ENCODE data around the gene ZNF90. TPM values are rescaled to one million over a fixed set of nuclear protein-coding genes. Genes with fewer than 3 reads are reported as not detected.

ZNF90 gene
- total RNA-seq, 1 donor from 2014 or later = 27.3 TPM

DNA sequence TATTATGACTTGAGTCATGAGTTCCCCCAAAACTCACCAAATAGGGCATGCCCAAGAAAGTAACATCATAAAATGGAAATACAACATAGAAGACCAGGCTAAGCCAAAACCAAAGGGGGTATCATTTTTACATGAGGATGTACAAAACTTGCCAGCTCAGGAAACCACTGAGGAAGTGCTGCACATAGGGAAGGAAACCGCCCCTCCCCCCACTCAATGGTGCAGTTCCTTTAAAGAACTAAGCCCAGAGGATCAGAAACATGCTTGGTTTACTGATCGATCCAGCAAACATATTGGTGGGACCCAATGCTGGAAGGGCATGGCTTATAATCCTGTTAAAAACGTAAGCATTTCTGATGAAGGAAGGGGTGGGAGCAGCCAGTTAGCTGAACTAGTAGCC, 85.0 kb downstream of the ZNF90 start:
- TF ChIP-seq, protein P1, sequence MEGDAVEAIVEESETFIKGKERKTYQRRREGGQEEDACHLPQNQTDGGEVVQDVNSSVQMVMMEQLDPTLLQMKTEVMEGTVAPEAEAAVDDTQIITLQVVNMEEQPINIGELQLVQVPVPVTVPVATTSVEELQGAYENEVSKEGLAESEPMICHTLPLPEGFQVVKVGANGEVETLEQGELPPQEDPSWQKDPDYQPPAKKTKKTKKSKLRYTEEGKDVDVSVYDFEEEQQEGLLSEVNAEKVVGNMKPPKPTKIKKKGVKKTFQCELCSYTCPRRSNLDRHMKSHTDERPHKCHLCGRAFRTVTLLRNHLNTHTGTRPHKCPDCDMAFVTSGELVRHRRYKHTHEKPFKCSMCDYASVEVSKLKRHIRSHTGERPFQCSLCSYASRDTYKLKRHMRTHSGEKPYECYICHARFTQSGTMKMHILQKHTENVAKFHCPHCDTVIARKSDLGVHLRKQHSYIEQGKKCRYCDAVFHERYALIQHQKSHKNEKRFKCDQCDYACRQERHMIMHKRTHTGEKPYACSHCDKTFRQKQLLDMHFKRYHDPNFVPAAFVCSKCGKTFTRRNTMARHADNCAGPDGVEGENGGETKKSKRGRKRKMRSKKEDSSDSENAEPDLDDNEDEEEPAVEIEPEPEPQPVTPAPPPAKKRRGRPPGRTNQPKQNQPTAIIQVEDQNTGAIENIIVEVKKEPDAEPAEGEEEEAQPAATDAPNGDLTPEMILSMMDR (conservative IDR thresholded peaks at IDR 0.05) = no peak
- H3K4me3 Mint-ChIP-seq = no peak overlapping the region
- no peak for DNase-seq (ENCODE audit: low read depth, low spot score)
- H3K27me3 Mint-ChIP-seq (ENCODE audit: low read depth) = no peaks in the 10 kb centered on the region
- peaks cover 7% of the 10 kb centered on the region for H3K9me3 Mint-ChIP-seq
- H3K36me3 Mint-ChIP-seq (ENCODE audit: low read depth) = peaks cover 5% of the 10 kb centered on the region
- peaks cover 11% of the 10 kb centered on the region for H3K4me1 Mint-ChIP-seq
- no peak overlapping the region for H3K27ac Mint-ChIP-seq (ENCODE audit: unreplicated experiment)

DNA sequence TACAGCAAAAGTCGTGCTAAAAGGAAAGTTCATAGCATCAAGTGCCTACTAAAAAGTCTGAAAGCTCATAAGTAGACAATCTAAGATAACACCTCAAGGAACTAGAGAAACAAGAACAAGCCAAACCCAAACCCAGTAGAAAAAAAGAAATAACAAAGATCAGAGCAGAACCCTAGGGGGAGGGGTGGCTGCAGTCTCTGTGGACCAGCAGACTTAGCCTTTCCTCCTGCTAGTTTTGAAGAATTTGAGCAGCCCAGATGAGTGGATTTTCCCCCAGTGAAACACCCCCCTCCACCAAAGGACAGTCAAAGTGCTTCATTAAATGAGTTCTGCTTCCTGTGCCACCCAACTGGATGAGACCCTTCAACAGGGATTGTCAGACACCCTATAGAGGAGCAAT, 86.7 kb downstream of the ZNF90 start:
- Mint-ChIP-seq H3K27me3 (ENCODE audit: low read depth) (no peaks in the 10 kb centered on the region), H3K9me3 (peaks cover 5% of the 10 kb centered on the region), H3K4me3 (peak overlapping the region; percentile 41), H3K4me1 (peaks cover 13% of the 10 kb centered on the region), H3K36me3 (ENCODE audit: low read depth) (peaks cover 12% of the 10 kb centered on the region), H3K27ac (ENCODE audit: unreplicated experiment) (no peak overlapping the region)
- no peak for DNase-seq (ENCODE audit: low read depth, low spot score)
- TF ChIP-seq, protein P1 (conservative IDR thresholded peaks at IDR 0.05) = no peak

DNA sequence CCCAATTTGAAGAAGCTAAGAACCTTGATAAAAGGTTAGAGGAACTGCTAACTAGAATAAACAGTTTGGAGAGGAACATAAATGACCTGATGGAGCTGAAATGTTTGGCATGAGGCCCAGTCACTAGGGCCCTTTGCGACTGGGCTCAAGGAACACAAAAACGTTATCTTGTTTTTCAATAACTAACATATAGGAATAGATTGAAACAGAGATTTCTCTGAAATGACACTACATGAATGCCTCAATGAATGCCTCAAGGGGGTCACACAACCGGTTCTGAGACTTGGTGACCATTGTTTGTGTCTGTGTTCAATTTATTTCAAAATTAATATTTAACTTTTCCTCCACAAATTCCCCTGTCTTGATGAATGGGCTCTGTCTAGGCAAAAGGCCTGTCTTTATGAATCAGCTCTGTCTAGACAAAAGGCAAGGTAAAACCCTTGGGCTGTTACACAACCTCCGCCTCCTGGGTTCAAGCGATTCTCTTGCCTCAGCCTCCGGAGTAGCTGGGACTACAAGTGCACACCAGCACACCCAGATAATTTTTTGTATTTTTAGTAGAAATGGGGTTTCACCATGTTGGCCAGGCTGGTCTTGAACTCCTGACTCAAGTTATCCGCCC, 88.3 kb downstream of the ZNF90 start:
- H3K27ac Mint-ChIP-seq (ENCODE audit: unreplicated experiment) = peak overlapping the region; percentile 81
- peaks cover 22% of the 10 kb centered on the region for H3K36me3 Mint-ChIP-seq (ENCODE audit: low read depth)
- TF ChIP-seq, protein P1 (conservative IDR thresholded peaks at IDR 0.05) = no peak
- H3K4me3 Mint-ChIP-seq = no peak overlapping the region
- DNase-seq (ENCODE audit: low read depth, low spot score) = no peak
- peaks cover 21% of the 10 kb centered on the region for H3K4me1 Mint-ChIP-seq
- H3K27me3 Mint-ChIP-seq (ENCODE audit: low read depth) = no peaks in the 10 kb centered on the region
- peaks cover 11% of the 10 kb centered on the region for H3K9me3 Mint-ChIP-seq

DNA sequence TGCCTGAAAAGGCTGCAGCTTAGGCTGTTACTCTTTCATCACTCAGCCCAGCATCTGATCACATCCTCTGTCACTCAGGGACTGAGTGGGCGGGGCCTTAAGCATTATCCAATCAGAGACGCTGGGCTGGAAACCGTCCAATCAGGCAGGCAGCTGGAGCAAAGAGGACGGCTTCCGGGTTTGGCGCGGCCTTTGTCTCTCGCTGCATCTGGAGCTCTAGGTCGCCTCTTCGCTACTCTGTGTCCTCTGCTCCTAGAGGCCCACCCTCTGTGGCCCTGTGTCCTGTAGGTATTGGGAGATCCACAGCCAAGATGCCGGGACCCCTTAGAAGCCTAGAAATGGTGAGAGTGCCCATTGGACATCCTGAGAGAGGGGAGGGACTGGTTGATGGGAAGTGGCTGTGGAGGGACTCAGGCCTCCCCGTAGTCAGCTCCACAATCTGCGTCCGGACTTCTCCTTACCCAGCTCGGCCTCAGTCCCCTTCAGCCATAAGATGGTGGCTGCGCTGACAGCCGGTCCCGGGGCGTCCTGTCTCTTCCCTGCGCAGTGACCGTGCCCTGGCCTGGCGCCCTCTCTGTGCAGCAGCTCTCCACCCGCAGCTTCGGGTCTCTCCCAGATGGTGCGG, 89.3 kb downstream of the ZNF90 start, which contains the start of gene ZNF486:
Gene ZNF486 (plus strand): TSS at position 195 of the 625 bp plus-strand sequence. CDS start 117 bp downstream, at position 312.
- TF ChIP-seq, protein P1 (conservative IDR thresholded peaks at IDR 0.05) = no peak
- peaks cover 26% of the 10 kb centered on the region for H3K4me1 Mint-ChIP-seq
- peaks cover 11% of the 10 kb centered on the region for H3K9me3 Mint-ChIP-seq
- peak within 1 kb of the TSS; percentile 100 for H3K4me3 Mint-ChIP-seq
- DNase-seq (ENCODE audit: low read depth, low spot score) = peak; percentile 93
- peaks cover 32% of the 10 kb centered on the region for H3K36me3 Mint-ChIP-seq (ENCODE audit: low read depth)
- H3K27me3 Mint-ChIP-seq (ENCODE audit: low read depth) = no peaks in the 10 kb centered on the region
- H3K27ac Mint-ChIP-seq (ENCODE audit: unreplicated experiment) = peak within 1 kb of the TSS; percentile 100

DNA sequence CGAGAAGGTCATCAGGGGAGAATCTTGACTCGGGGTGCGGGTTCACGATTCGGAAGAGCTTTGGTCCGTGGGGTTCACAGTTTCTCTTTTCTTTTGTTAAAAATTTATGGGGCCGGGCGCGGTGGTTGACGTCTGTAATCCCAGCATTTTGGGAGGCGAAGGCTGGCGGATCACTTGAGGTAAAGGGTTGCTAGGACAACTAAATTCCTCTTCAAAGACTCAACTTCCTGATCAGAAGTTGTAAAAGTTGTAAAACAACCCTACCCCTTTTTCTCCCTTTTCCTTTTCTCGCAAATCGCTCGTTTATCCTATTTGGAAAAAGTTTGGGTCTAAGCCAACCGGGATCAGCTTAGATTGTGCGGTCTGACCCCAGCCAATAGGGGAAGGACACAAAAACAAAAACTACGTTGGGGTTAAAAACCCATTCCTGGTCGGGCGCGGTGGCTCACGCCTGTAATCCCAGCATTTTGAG, 89.9 kb downstream of the ZNF90 start:
- H3K36me3 Mint-ChIP-seq (ENCODE audit: low read depth) = peaks cover 34% of the 10 kb centered on the region
- DNase-seq (ENCODE audit: low read depth, low spot score) = no peak
- H3K9me3 Mint-ChIP-seq = peaks cover 11% of the 10 kb centered on the region
- H3K27me3 Mint-ChIP-seq (ENCODE audit: low read depth) = no peaks in the 10 kb centered on the region
- peak overlapping the region; percentile 100 for H3K4me3 Mint-ChIP-seq
- H3K4me1 Mint-ChIP-seq = peaks cover 26% of the 10 kb centered on the region
- TF ChIP-seq, protein P1 (conservative IDR thresholded peaks at IDR 0.05) = no peak
- peak overlapping the region; percentile 100 for H3K27ac Mint-ChIP-seq (ENCODE audit: unreplicated experiment)

Other genes starting within 250 kb of the ZNF90 start
- 37.9 and 41.1 TPM in 2 replicates for gene ZNF253, start 212.1 kb upstream of the ZNF90 start, total RNA-seq
- 32.6 and 36.0 TPM in 2 replicates for gene ZNF93, start 177.1 kb upstream of the ZNF90 start, total RNA-seq
- 25.1 and 26.3 TPM in 2 replicates for gene ZNF682, start 38.5 kb upstream of the ZNF90 start, total RNA-seq
- gene ZNF486, start 89.2 kb downstream of the ZNF90 start, total RNA-seq = 14.3 and 15.4 TPM in 2 replicates

Data from neural crest cell (in vitro differentiated cells).